Measurements from ENCODE around the gene PRICKLE1. TPM values are rescaled to one million over a fixed set of nuclear protein-coding genes. Genes with fewer than 3 reads are reported as not detected.

The PRICKLE1 gene
- total and polyA plus RNA-seq, 10 of the 15 experiments (the other 5 are each of a cell fraction or from before 2014, with no cell fraction given), result 0.47 to 2.8 (median 0.86) TPM

DNA sequence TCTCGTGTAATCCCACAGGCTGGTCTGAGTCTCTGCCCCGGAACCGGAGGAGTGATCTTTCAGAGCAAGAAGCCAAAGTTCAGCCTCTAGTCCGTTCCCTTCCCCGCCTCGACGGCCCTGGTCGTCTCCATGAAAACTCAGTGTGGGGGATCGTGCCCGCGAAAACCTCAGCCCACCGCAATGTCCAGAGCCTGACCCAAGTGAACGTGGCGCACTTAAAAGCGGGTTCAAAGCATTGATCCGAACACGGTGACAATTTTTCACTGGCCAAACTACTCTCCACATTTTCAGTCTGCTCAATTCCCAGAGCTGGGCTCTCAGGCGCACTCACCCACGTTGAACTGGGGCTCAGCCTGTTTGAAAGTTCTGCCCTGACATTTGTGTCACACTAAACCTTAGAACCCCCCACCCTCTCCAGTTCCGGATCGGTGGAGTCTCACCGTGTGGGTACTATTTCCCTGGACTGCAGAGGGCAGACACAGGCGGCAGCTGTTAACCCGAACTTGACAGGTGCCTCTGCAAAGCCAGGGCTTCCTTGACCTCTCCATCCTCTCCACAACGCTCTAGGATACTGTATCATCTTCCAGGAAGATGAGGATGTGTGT lies 886 bp upstream of the PRICKLE1 start:
- ChIA-PET POLR2A (no interaction called here), RAD21 (ENCODE audit: unreplicated experiment) (no interaction called here), SMC1A (ENCODE audit: uncharacterized antibody, unreplicated experiment) (no interaction called here), CTCF (no interaction called here)
- intact Hi-C loops (cut with micrococcal nuclease; ENCODE audit: unreplicated experiment) (no loop called here), in situ Hi-C loops (cut with MboI) (loop anchor here (10.0 kb wide), 1 partner anchor 694 kb away; no protein-coding TSS in a partner anchor)
- Histone ChIP-seq H3K9me3 (replicated peaks; ENCODE audit: control insufficient read depth, insufficient read depth, low read length) (no peaks in the 10 kb centered on the region), H3K27me3 (replicated peaks in 1 of 2; ENCODE audit: control insufficient read depth in 2 of 2, insufficient read depth in 2 of 2, low read length in 1 of 2) (peaks cover 6 to 26% of the 10 kb centered on the region in 2 experiments), H3K27ac (ENCODE audit: control insufficient read depth, insufficient read depth) (no peak overlapping the region), H3K79me2 (ENCODE audit: control insufficient read depth, insufficient read depth, low read length) (no peaks in the 10 kb centered on the region), H3K9ac (ENCODE audit: control insufficient read depth, insufficient read depth, low read length) (no peak overlapping the region), H2AFZ (ENCODE audit: control insufficient read depth, low read depth, low read length) (peak overlapping the region; percentile 63), H4K20me1 (ENCODE audit: control insufficient read depth, insufficient read depth) (no peaks in the 10 kb centered on the region), H3K4me2 (ENCODE audit: control insufficient read depth, insufficient read depth) (peak overlapping the region; percentile 72), H3K4me3 (peak overlapping the region; percentile 25; the same call in 1 of the 2 replicates), H3K4me1 (ENCODE audit: control insufficient read depth, insufficient read depth, low read length) (peaks cover 8% of the 10 kb centered on the region), H3K36me3 (ENCODE audit: control insufficient read depth in 2 of 2, insufficient read depth in 2 of 2, low read length in 1 of 2) (no peaks in the 10 kb centered on the region)
- DNase-seq (ENCODE audit: low read depth, low spot score) (no peak), ATAC-seq (peak; percentile 24; the same call in 2 of the 3 replicates), FAIRE-seq (no peak)
- TF ChIP-seq, protein P1, sequence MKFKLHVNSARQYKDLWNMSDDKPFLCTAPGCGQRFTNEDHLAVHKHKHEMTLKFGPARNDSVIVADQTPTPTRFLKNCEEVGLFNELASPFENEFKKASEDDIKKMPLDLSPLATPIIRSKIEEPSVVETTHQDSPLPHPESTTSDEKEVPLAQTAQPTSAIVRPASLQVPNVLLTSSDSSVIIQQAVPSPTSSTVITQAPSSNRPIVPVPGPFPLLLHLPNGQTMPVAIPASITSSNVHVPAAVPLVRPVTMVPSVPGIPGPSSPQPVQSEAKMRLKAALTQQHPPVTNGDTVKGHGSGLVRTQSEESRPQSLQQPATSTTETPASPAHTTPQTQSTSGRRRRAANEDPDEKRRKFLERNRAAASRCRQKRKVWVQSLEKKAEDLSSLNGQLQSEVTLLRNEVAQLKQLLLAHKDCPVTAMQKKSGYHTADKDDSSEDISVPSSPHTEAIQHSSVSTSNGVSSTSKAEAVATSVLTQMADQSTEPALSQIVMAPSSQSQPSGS (IDR thresholded peaks at IDR 0.05; ENCODE audit: low read length), result no peak
- TF ChIP-seq POU2F2 (IDR thresholded peaks at IDR 0.05; ENCODE audit: borderline replicate concordance, low read depth, low read length), result no peak
- no peak for TF ChIP-seq YBX1 (IDR thresholded peaks at IDR 0.05)
- TF ChIP-seq TCF7 (IDR thresholded peaks at IDR 0.05; ENCODE audit: borderline replicate concordance), result no peak
- TF ChIP-seq SUPT20H (IDR thresholded peaks at IDR 0.05; ENCODE audit: borderline replicate concordance, control insufficient read depth, low read depth, low read length), result no peak
- TF ChIP-seq FOS (IDR thresholded peaks at IDR 0.05; ENCODE audit: borderline replicate concordance, extremely low read depth, insufficient read length), result no peak
- no peak for TF ChIP-seq TAF1 (IDR thresholded peaks at IDR 0.05; ENCODE audit: borderline replicate concordance, low read depth, low read length)
- no peak for TF ChIP-seq CBFB (IDR thresholded peaks at IDR 0.05; ENCODE audit: low read depth)
- TF ChIP-seq JUNB (IDR thresholded peaks at IDR 0.05), result no peak
- no peak for TF ChIP-seq SPI1 (IDR thresholded peaks at IDR 0.05; ENCODE audit: borderline replicate concordance, insufficient read depth, low read depth, low read length)
- no peak for TF ChIP-seq FOXM1 (IDR thresholded peaks at IDR 0.05; ENCODE audit: low read depth, low read length)
- WGBS (ENCODE audit: insufficient coverage, insufficient replicate concordance, low lambda C conversion rate, missing lambda C conversion rate), result 9% methylated on average over 25 of the region's 25 CpGs
- no TSS peak for BruUV-seq (replicated peaks)

Data from GM12878 (cell line).